ENCODE data around the gene KRTAP4-3.

KRTAP4-3 gene

DNA sequence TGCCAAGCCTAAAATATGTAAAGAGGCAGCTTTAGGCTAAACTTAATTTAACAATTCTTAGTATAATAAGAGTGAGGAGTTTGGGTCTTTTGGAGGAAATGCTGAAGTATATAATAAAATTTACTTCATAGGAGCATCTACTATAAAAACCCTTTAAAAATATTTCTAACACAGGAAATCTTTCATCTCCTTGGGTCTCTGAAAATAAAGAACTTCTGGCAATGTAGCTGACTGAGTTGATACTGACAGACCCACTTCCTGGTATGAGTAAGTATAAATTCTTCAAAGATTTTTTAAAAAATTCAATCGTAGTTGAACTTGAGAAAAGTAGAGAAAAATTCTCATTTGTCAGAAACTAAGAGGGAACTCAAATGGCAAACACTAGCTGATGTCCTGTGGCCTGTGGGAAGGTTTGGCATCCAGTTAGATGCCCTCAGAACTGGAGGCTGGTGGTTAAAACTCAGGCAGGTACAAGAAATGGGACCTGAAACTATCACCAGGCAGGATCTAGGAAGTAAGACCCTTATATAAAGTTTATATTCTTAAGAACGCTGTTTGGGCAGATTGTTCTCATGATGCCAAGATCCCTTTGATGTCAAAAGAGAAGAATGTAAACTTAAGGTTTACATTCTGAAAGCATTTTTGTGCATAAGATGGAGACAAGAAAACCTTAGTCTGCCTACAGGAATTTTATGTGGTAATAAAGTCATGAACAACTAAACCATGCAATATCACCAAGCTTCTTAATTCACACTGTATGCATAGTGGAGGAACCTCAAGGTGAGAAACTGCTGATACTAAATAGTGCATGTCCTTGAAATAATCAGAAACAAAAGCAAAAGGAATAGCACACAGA is 33.9 kb downstream of the KRTAP4-3 start:
- Histone ChIP-seq H3K36me3 (ENCODE audit: insufficient read depth) (no peaks in the 10 kb centered on the region), H3K4me2 (no peak overlapping the region), H2AFZ (ENCODE audit: low read depth) (no peak overlapping the region), H3K27ac (no peak overlapping the region), H3K9ac (no peak overlapping the region), H3K27me3 (ENCODE audit: insufficient read depth, low read depth) (no peaks in the 10 kb centered on the region), H4K20me1 (ENCODE audit: insufficient read depth) (no peaks in the 10 kb centered on the region), H3K4me1 (ENCODE audit: low read depth, poor library complexity, severe bottlenecking) (no peaks in the 10 kb centered on the region), H3K4me3 (IDR thresholded peaks at IDR 0.05; ENCODE audit: insufficient read depth, low read depth, low read length) (no peak overlapping the region), H3K79me2 (ENCODE audit: insufficient read depth, low read depth) (no peaks in the 10 kb centered on the region)
- TF ChIP-seq, protein P1, sequence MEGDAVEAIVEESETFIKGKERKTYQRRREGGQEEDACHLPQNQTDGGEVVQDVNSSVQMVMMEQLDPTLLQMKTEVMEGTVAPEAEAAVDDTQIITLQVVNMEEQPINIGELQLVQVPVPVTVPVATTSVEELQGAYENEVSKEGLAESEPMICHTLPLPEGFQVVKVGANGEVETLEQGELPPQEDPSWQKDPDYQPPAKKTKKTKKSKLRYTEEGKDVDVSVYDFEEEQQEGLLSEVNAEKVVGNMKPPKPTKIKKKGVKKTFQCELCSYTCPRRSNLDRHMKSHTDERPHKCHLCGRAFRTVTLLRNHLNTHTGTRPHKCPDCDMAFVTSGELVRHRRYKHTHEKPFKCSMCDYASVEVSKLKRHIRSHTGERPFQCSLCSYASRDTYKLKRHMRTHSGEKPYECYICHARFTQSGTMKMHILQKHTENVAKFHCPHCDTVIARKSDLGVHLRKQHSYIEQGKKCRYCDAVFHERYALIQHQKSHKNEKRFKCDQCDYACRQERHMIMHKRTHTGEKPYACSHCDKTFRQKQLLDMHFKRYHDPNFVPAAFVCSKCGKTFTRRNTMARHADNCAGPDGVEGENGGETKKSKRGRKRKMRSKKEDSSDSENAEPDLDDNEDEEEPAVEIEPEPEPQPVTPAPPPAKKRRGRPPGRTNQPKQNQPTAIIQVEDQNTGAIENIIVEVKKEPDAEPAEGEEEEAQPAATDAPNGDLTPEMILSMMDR (conservative IDR thresholded peaks at IDR 0.05; ENCODE audit: low read depth, low read length), result no peak

DNA sequence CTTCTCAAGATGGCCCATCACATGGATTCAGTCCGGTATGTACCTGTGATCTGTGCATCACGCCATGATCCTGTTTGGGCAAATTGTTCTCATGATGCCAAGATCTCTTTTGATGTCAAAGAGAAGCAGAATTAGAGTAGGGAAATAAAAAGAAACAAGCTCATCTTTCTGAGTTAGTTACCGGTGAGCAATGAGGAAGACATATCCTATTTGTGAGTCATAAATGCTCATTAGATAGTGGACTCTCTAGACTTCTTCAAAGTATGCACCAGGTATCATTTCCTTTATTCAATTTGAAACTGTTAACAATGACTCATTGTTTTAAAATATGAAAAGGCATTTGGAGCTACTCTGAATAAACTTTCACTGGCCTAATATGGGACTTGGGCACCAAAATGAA is 36.0 kb downstream of the KRTAP4-3 start:
- TF ChIP-seq, protein P1 (conservative IDR thresholded peaks at IDR 0.05; ENCODE audit: low read depth, low read length), result no peak
- H3K4me2 ChIP-seq, result no peak overlapping the region
- no peak overlapping the region for H2AFZ ChIP-seq (ENCODE audit: low read depth)
- no peak overlapping the region for H3K9ac ChIP-seq
- no peaks in the 10 kb centered on the region for H3K36me3 ChIP-seq (ENCODE audit: insufficient read depth)
- no peak overlapping the region for H3K27ac ChIP-seq
- no peaks in the 10 kb centered on the region for H3K4me1 ChIP-seq (ENCODE audit: low read depth, poor library complexity, severe bottlenecking)
- H3K27me3 ChIP-seq (ENCODE audit: insufficient read depth, low read depth), result no peaks in the 10 kb centered on the region
- H4K20me1 ChIP-seq (ENCODE audit: insufficient read depth), result no peaks in the 10 kb centered on the region
- H3K4me3 ChIP-seq (IDR thresholded peaks at IDR 0.05; ENCODE audit: insufficient read depth, low read depth, low read length), result no peak overlapping the region
- H3K79me2 ChIP-seq (ENCODE audit: insufficient read depth, low read depth), result no peaks in the 10 kb centered on the region

DNA sequence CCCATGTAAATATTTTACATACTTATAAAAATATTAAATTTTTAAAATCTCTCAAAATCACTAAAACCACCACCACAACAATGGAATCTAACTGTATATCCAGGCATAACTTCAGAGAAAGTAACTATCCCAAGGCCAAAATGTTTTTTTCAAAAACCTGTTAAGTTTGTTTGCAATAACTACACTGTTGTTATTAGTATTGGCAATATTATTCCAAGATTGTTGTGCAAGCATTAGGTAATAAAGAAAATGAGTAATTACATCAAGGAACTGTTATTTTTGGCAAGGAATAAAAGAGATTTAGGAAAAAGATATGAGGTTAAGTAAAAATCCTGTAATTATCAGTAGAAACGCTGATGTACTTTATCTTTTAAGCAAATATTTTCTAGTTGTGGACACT is 40.6 kb downstream of the KRTAP4-3 start:
- H3K79me2 ChIP-seq (ENCODE audit: insufficient read depth, low read depth), result no peaks in the 10 kb centered on the region
- H3K27ac ChIP-seq, result no peak overlapping the region
- H2AFZ ChIP-seq (ENCODE audit: low read depth), result no peak overlapping the region
- TF ChIP-seq, protein P1 (conservative IDR thresholded peaks at IDR 0.05; ENCODE audit: low read depth, low read length), result no peak
- no peaks in the 10 kb centered on the region for H3K4me1 ChIP-seq (ENCODE audit: low read depth, poor library complexity, severe bottlenecking)
- H3K27me3 ChIP-seq (ENCODE audit: insufficient read depth, low read depth), result no peaks in the 10 kb centered on the region
- H3K9ac ChIP-seq, result no peak overlapping the region
- H3K36me3 ChIP-seq (ENCODE audit: insufficient read depth), result no peaks in the 10 kb centered on the region
- no peak overlapping the region for H3K4me3 ChIP-seq (IDR thresholded peaks at IDR 0.05; ENCODE audit: insufficient read depth, low read depth, low read length)
- H4K20me1 ChIP-seq (ENCODE audit: insufficient read depth), result no peaks in the 10 kb centered on the region
- no peak overlapping the region for H3K4me2 ChIP-seq

DNA sequence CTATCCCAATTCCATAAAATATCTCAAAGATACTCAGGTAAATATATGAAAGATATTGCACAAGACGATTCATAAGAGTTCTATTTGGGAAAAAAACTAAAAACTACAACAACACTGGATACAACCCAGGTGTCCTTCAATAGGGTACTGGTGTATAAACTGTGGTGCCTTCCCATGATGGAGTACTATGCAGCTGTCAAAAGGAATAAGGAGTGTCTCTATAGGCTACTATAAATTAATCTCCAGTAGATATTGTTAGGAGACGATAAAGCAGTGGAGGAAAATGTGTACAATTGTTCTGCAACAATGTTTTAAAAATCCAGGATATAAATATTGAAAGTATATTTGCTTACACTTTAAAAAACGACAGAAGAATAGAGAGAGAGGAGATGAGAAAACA is 41.6 kb downstream of the KRTAP4-3 start:
- no peak overlapping the region for H3K4me3 ChIP-seq (IDR thresholded peaks at IDR 0.05; ENCODE audit: insufficient read depth, low read depth, low read length)
- H3K4me2 ChIP-seq, result no peak overlapping the region
- no peaks in the 10 kb centered on the region for H3K36me3 ChIP-seq (ENCODE audit: insufficient read depth)
- no peaks in the 10 kb centered on the region for H3K4me1 ChIP-seq (ENCODE audit: low read depth, poor library complexity, severe bottlenecking)
- H3K9ac ChIP-seq, result no peak overlapping the region
- H2AFZ ChIP-seq (ENCODE audit: low read depth), result no peak overlapping the region
- H3K27ac ChIP-seq, result no peak overlapping the region
- no peaks in the 10 kb centered on the region for H4K20me1 ChIP-seq (ENCODE audit: insufficient read depth)
- H3K27me3 ChIP-seq (ENCODE audit: insufficient read depth, low read depth), result no peaks in the 10 kb centered on the region
- TF ChIP-seq, protein P1 (conservative IDR thresholded peaks at IDR 0.05; ENCODE audit: low read depth, low read length), result no peak
- no peaks in the 10 kb centered on the region for H3K79me2 ChIP-seq (ENCODE audit: insufficient read depth, low read depth)
